Measurements from ENCODE around the gene DENND5B. TPM values are rescaled to one million over a fixed set of nuclear protein-coding genes. Genes with fewer than 3 reads are reported as not detected.

DENND5B gene
- total RNA-seq, 1 experiment from 2014 or later, result 13.8 TPM

- DNase-seq (ENCODE audit: low spot score) (no peak), ATAC-seq (no peak)
- Mint-ChIP-seq H3K4me1 (peaks cover 7% of the 10 kb centered on the region), H3K9me3 (no peaks in the 10 kb centered on the region), H3K36me3 (no peaks in the 10 kb centered on the region), H3K27ac (no peak overlapping the region), H3K27me3 (ENCODE audit: low read depth) (no peaks in the 10 kb centered on the region), H3K4me3 (no peak overlapping the region)
- ChIA-PET CTCF (no interaction called here), POLR2A (no interaction called here)
- TF ChIP-seq ZNF263 (CRISPR knock-in tag; IDR thresholded peaks at IDR 0.05; ENCODE audit: low read depth), result no peak
Observed at GRCh38 chr12:31634620-31635019, 43.7 kb upstream of the DENND5B start.

- TF ChIP-seq NFATC4 (CRISPR knock-in tag; IDR thresholded peaks at IDR 0.05), result no peak
- TF ChIP-seq E2F5 (CRISPR knock-in tag; IDR thresholded peaks at IDR 0.05), result no peak
- TF ChIP-seq ZMAT4 (CRISPR knock-in tag; IDR thresholded peaks at IDR 0.05), result no peak
- TF ChIP-seq NR2C2 (CRISPR knock-in tag; IDR thresholded peaks at IDR 0.05), result no peak
- TF ChIP-seq IRF1 (CRISPR knock-in tag; IDR thresholded peaks at IDR 0.05), result no peak
- POLR2A ChIA-PET, result no interaction called here
Observed at GRCh38 chr12:31633464-31633863, 42.5 kb upstream of the DENND5B start.

GRCh38 chr12:31631809-31632208 lies 40.9 kb upstream of the DENND5B start:
- TF ChIP-seq IRF2 (CRISPR knock-in tag; IDR thresholded peaks at IDR 0.05; ENCODE audit: borderline replicate concordance, low read depth) (no peak), USF1 (CRISPR knock-in tag; IDR thresholded peaks at IDR 0.05) (no peak), EMX1 (CRISPR knock-in tag; IDR thresholded peaks at IDR 0.05) (no peak), ELF4 (CRISPR knock-in tag; IDR thresholded peaks at IDR 0.05; ENCODE audit: low read depth) (no peak), IRF1 (CRISPR knock-in tag; IDR thresholded peaks at IDR 0.05) (no peak)
- Mint-ChIP-seq H3K4me3 (no peak overlapping the region), H3K36me3 (no peaks in the 10 kb centered on the region), H3K9me3 (no peaks in the 10 kb centered on the region), H3K4me1 (peaks cover 7% of the 10 kb centered on the region), H3K27me3 (ENCODE audit: low read depth) (no peaks in the 10 kb centered on the region), H3K27ac (no peak overlapping the region)
- CTCF ChIA-PET, result interaction anchor here (0.6 to 1.7 kb wide), 3 partner anchors 22 to 229 kb away, joined by 3 to 8 read pairs (median 3); no protein-coding TSS in a partner anchor
- POLR2A ChIA-PET, result no interaction called here
- ATAC-seq, result no peak
- DNase-seq (ENCODE audit: low spot score), result no peak

More at GRCh38 chr12:31633464-31633863, 42.5 kb upstream of the DENND5B start:
- DNase-seq (ENCODE audit: low spot score), result no peak
- H3K36me3 Mint-ChIP-seq, result no peaks in the 10 kb centered on the region
- H3K27me3 Mint-ChIP-seq (ENCODE audit: low read depth), result no peaks in the 10 kb centered on the region
- no peak overlapping the region for H3K27ac Mint-ChIP-seq
- peaks cover 7% of the 10 kb centered on the region for H3K4me1 Mint-ChIP-seq
- no peaks in the 10 kb centered on the region for H3K9me3 Mint-ChIP-seq
- CTCF ChIA-PET, result no interaction called here
- no peak for ATAC-seq
- H3K4me3 Mint-ChIP-seq, result no peak overlapping the region

- no peak overlapping the region for H3K27ac Mint-ChIP-seq
- TF ChIP-seq USF2 (CRISPR knock-in tag; IDR thresholded peaks at IDR 0.05), result no peak
- no peak for TF ChIP-seq E2F1 (CRISPR knock-in tag; IDR thresholded peaks at IDR 0.05)
- no peak for TF ChIP-seq USF1 (CRISPR knock-in tag; IDR thresholded peaks at IDR 0.05)
- TF ChIP-seq ZNF232 (CRISPR knock-in tag; IDR thresholded peaks at IDR 0.05), result no peak
- TF ChIP-seq ATF2 (CRISPR knock-in tag; IDR thresholded peaks at IDR 0.05; ENCODE audit: borderline replicate concordance, low read depth), result no peak
- no peak for TF ChIP-seq ERG (CRISPR knock-in tag; IDR thresholded peaks at IDR 0.05)
- no peak for TF ChIP-seq RELA (CRISPR knock-in tag; IDR thresholded peaks at IDR 0.05; ENCODE audit: borderline replicate concordance)
Observed at GRCh38 chr12:31631023-31631724, 40.2 kb upstream of the DENND5B start.

More at GRCh38 chr12:31631023-31631724, 40.2 kb upstream of the DENND5B start:
- DNase-seq (ENCODE audit: low spot score) (no peak), ATAC-seq (no peak)
- POLR2A ChIA-PET, result no interaction called here
- no peaks in the 10 kb centered on the region for H3K9me3 Mint-ChIP-seq
- no peaks in the 10 kb centered on the region for H3K36me3 Mint-ChIP-seq
- no peaks in the 10 kb centered on the region for H3K27me3 Mint-ChIP-seq (ENCODE audit: low read depth)
- CTCF ChIA-PET, result interaction anchor here (0.6 to 1.7 kb wide), 2 partner anchors 128 to 228 kb away, joined by 3 to 8 read pairs; no protein-coding TSS in a partner anchor
- H3K4me1 Mint-ChIP-seq, result peaks cover 2% of the 10 kb centered on the region
- H3K4me3 Mint-ChIP-seq, result no peak overlapping the region
